Transverse colon (tissue), 4 donors: ENCODE measurements around the gene MS4A3. TPM values are rescaled to one million over a fixed set of nuclear protein-coding genes. Genes with fewer than 3 reads are reported as not detected.
"Not testable (repeated sequence)": the region's sequence is repeated elsewhere in the genome, so short reads cannot be mapped to it uniquely, and the experiment has no call there.

ENCODE experiments used
- DNase-seq: peaks from one replicate; pipeline ENCODE4 v3.0.0-alpha.2; 2019
- H3K27ac ChIP-seq, 4 donors: fragments of 200-600 bp; sonication (generic); 2 replicates each; pipeline ENCODE4 v1.5.1; 2016 to 2018; ENCODE audit warnings: inconsistent platforms in 4 of 4
- H3K27me3 ChIP-seq: fragments of 200-600 bp; sonication (generic); 2 replicates; pipeline ENCODE4 v1.5.1; 2017; ENCODE audit warnings: inconsistent platforms
- H3K36me3 ChIP-seq, 4 donors: fragments of 200-600 bp; sonication (generic); 2 replicates each; pipeline ENCODE4 v1.5.1; 2017 to 2019; ENCODE audit warnings: inconsistent platforms in 4 of 4
- H3K4me1 ChIP-seq, 4 donors: fragments of 200-600 bp; sonication (generic); 2 replicates each; pipeline ENCODE4 v1.5.1; 2017 to 2020; ENCODE audit warnings: inconsistent platforms in 4 of 4
- H3K4me3 ChIP-seq, 4 donors: fragments of 200-600 bp; sonication (generic); 1 replicate in 1 of 4; 2 replicates in 3 of 4; pipeline versions ENCODE4 v1.5.1 to v1.6.1; 2017 to 2019; ENCODE audit warnings: inconsistent platforms in 4 of 4
- H3K9me3 ChIP-seq, 2 donors: fragments of 200-600 bp; sonication (generic); 2 replicates each; pipeline ENCODE4 v1.5.1; 2017 to 2019; ENCODE audit warnings: inconsistent platforms in 2 of 2
- CTCF ChIP-seq, 5 experiments: fragments of 200-600 bp in 3 of 5; fragments of 450-650 bp in 2 of 5; sonication (generic) in 3 of 5; IDR thresholded peaks; 1 replicate in 2 of 5; 2 replicates in 3 of 5; pipeline ENCODE4 v1.5.1; 2016 to 2017; ENCODE audit warnings: antibody characterized with exemption in 5 of 5, inconsistent platforms in 3 of 5, mild to moderate bottlenecking in 2 of 5, moderate library complexity in 1 of 5
- EP300 ChIP-seq: sonication (generic); formaldehyde crosslinking; IDR thresholded peaks from one replicate; pipeline ENCODE4 v1.6.1; 2017; ENCODE audit warnings: antibody characterized with exemption, low read depth
- POLR2A ChIP-seq: fragments of 450-650 bp; IDR thresholded peaks from one replicate; pipeline ENCODE4 v1.6.1; 2016; ENCODE audit warnings: antibody characterized with exemption, mild to moderate bottlenecking, moderate library complexity
- POLR2AphosphoS5 ChIP-seq, 3 donors: sonication (generic); formaldehyde crosslinking; IDR thresholded peaks; one replicate each; pipeline ENCODE4 v1.6.1; 2016; ENCODE audit warnings: antibody characterized with exemption in 3 of 3
- WGBS, 2 donors: methylation state at CpG; one replicate each; pipeline ENCODE4 v1.1.5; 2018; ENCODE audit warnings: low coverage in 1 of 2; 5-methylcytosine and 5-hydroxymethylcytosine counted together
- in situ Hi-C, 4 donors: fragments of 200-750 bp; cut with MboI; loops; one replicate each; pipeline versions ENCODE4 v1.15.0 to v1.15.1; 2017; ENCODE audit warnings: low sequenced_read_pairs in 3 of 4, low pct_ligation_motif_present in 1 of 4, low pct_unique_long_range_greater_than_20kb in 1 of 4
- intact Hi-C: fragments of 100-400 bp; cut with DNase I; formaldehyde crosslinking; loops from one replicate; pipeline ENCODE4 v1.15.1; 2023; ENCODE audit warnings: low total_unique reads
- total RNA-seq, 4 donors: library from RNA; depleted of rRNA; stranded (reverse); fragments of >200 nt; gene quantifications; one replicate each; pipeline ENCODE4 v1.1.0, GENCODE V29; 2016

Gene MS4A3
- total RNA-seq, 4 donors from 2014 or later = not detected

GRCh38 chr11:60040109-60040508, 16.4 kb upstream of the MS4A3 start, which contains the start of gene OOSP2:
Gene OOSP2 (plus strand): TSS chr11:60040409. CDS start chr11:60040460, 51 bp downstream.
- Histone ChIP-seq H3K27me3 (no peaks in the 10 kb centered on the region), H3K4me3 (no peak within 1 kb of the TSS), H3K36me3 (no peaks in the 10 kb centered on the region), H3K27ac (no peak within 1 kb of the TSS), H3K4me1 (no peaks in the 10 kb centered on the region), H3K9me3 (no peaks in the 10 kb centered on the region)
- intact Hi-C loops = no loop called here
- WGBS, 2 donors = 82 to 86% methylated on average over 8 of the region's 8 CpGs
- in situ Hi-C loops = no loop called here
- TF ChIP-seq CTCF (IDR thresholded peaks at IDR 0.05) (no peak), EP300 (no peak), POLR2A (no peak), POLR2AphosphoS5 (IDR thresholded peaks at IDR 0.05) (no peak)
- DNase-seq = no peak

- intact Hi-C loops, in situ Hi-C loops, H3K27ac ChIP-seq, H3K9me3 ChIP-seq, H3K27me3 ChIP-seq, H3K4me1 ChIP-seq, H3K4me3 ChIP-seq, DNase-seq, H3K36me3 ChIP-seq: not testable (repeated sequence)
Observed at GRCh38 chr11:60050422-60050821, 6.0 kb upstream of the MS4A3 start.

GRCh38 chr11:60050839-60051238, 5.6 kb upstream of the MS4A3 start:
- DNase-seq, H3K4me3 ChIP-seq, H3K4me1 ChIP-seq, intact Hi-C loops, H3K9me3 ChIP-seq, H3K27ac ChIP-seq, H3K27me3 ChIP-seq, H3K36me3 ChIP-seq, in situ Hi-C loops: not testable (repeated sequence)
- WGBS, 2 donors = 44 to 74% methylated on average over 3 of the region's 3 CpGs

- H3K36me3 ChIP-seq = no peaks in the 10 kb centered on the region
- intact Hi-C loops = no loop called here
- no peak overlapping the region for H3K27ac ChIP-seq
- no peak for DNase-seq
- 64 to 74% methylated on average over 3 of the region's 3 CpGs for WGBS, 2 donors
- no peaks in the 10 kb centered on the region for H3K27me3 ChIP-seq
- in situ Hi-C loops = no loop called here
- H3K4me1 ChIP-seq = no peaks in the 10 kb centered on the region
- no peaks in the 10 kb centered on the region for H3K9me3 ChIP-seq
- TF ChIP-seq POLR2A (no peak), POLR2AphosphoS5 (IDR thresholded peaks at IDR 0.05) (no peak), EP300 (no peak), CTCF (IDR thresholded peaks at IDR 0.05) (no peak)
- no peak overlapping the region for H3K4me3 ChIP-seq
Observed at GRCh38 chr11:60059052-60059451, 2.6 kb downstream of the MS4A3 start.

GRCh38 chr11:60059521-60060240, 3.2 kb downstream of the MS4A3 start:
- no peak for DNase-seq
- Histone ChIP-seq H3K9me3 (no peaks in the 10 kb centered on the region), H3K36me3 (no peaks in the 10 kb centered on the region), H3K27me3 (no peaks in the 10 kb centered on the region), H3K4me1 (no peaks in the 10 kb centered on the region), H3K4me3 (no peak overlapping the region), H3K27ac (no peak overlapping the region)
- in situ Hi-C loops = no loop called here
- intact Hi-C loops = no loop called here
- TF ChIP-seq POLR2A (no peak), EP300 (no peak), POLR2AphosphoS5 (IDR thresholded peaks at IDR 0.05) (no peak), CTCF (IDR thresholded peaks at IDR 0.05) (no peak)
- 92 to 95% methylated on average over 4 of the region's 4 CpGs for WGBS, 2 donors
